K562 (cell line): ENCODE results near the gene ZPR1. TPM values are rescaled to one million over a fixed set of nuclear protein-coding genes. Genes with fewer than 3 reads are reported as not detected.
A peak's percentile ranks its signal among the peaks of the same experiment; 100 is the strongest.

ENCODE experiments used
- ARID4B ChIP-seq: sonication (generic); formaldehyde crosslinking; IDR thresholded peaks from 2 replicates; pipeline ENCODE4 v1.8.0; 2022; ENCODE audit warnings: mild to moderate bottlenecking, missing genetic modification reagents
- ARNT ChIP-seq, 2 experiments: fragments of 450-650 bp; IDR thresholded peaks; 2 replicates each; pipeline ENCODE4 v1.6.1; 2016; ENCODE audit warnings: mild to moderate bottlenecking in 1 of 2
- COPS2 ChIP-seq: fragments of 450-650 bp; conservative IDR thresholded peaks from 2 replicates; pipeline ENCODE4 v1.6.1; 2016; ENCODE audit warnings: mild to moderate bottlenecking, moderate library complexity
- DEAF1 ChIP-seq: fragments of 450-650 bp; formaldehyde crosslinking; IDR thresholded peaks from 2 replicates; pipeline ENCODE4 v1.4.0; 2020; ENCODE audit warnings: mild to moderate bottlenecking, moderate library complexity
- FOSL1 ChIP-seq: fragments of 200-800 bp; sonication (Bioruptor generic); conservative IDR thresholded peaks from 2 replicates; pipeline ENCODE4 v1.6.1; 2016; ENCODE audit warnings: missing genetic modification characterization, missing compliant biosample characterization
- JUN ChIP-seq, 2 experiments: sonication (generic) in 1 of 2; formaldehyde crosslinking in 1 of 2; IDR thresholded peaks; 2 replicates each; pipeline versions ENCODE4 v1.6.1 to v1.8.0; 2012 to 2022; ENCODE audit warnings: borderline replicate concordance in 2 of 2, mild to moderate bottlenecking in 2 of 2, improper control_type of control experiment in 1 of 2, low read depth in 1 of 2, low read length in 1 of 2, missing genetic modification reagents in 1 of 2
- MXD1 ChIP-seq: fragments of 250-450 bp; sonication (Bioruptor Pico); IDR thresholded peaks from 2 replicates; pipeline ENCODE4 v1.8.0; 2021; ENCODE audit warnings: borderline replicate concordance, mild to moderate bottlenecking, moderate library complexity; ENCODE audit not compliant: poor library complexity, severe bottlenecking
- MYC ChIP-seq, 2 experiments: fragments of 250-450 bp in 1 of 2; sonication (Bioruptor Pico) in 1 of 2; IDR thresholded peaks; 2 replicates each; pipeline versions ENCODE4 v1.5.1 to v1.6.1; 2012 to 2021; ENCODE audit warnings: low read depth in 2 of 2, borderline replicate concordance in 1 of 2, improper control_type of control experiment in 1 of 2, low read length in 1 of 2, mild to moderate bottlenecking in 1 of 2, moderate library complexity in 1 of 2
- NFYB ChIP-seq: IDR thresholded peaks from 2 replicates; pipeline ENCODE4 v1.6.1; 2011; ENCODE audit warnings: mild to moderate bottlenecking, moderate library complexity; ENCODE audit not compliant: insufficient read length; ENCODE audit errors: extremely low read depth
- NR4A1 ChIP-seq, 2 experiments: fragments of 250-450 bp in 1 of 2; fragments of 450-650 bp in 1 of 2; sonication (Bioruptor Pico) in 1 of 2; IDR thresholded peaks; 2 replicates each; pipeline versions ENCODE4 v1.4.0 to v1.6.1; 2016 to 2020; ENCODE audit warnings: mild to moderate bottlenecking in 2 of 2, missing compliant biosample characterization in 1 of 2, missing genetic modification characterization in 1 of 2, moderate library complexity in 1 of 2
- POLR2AphosphoS5 ChIP-seq: IDR thresholded peaks from 2 replicates; pipeline ENCODE4 v1.6.1; 2011; ENCODE audit warnings: mild to moderate bottlenecking, low read depth, low read length, moderate library complexity; ENCODE audit not compliant: control insufficient read depth, insufficient read depth
- SMAD1 ChIP-seq: fragments of 150-350 bp; IDR thresholded peaks from 2 replicates; pipeline ENCODE4 v1.6.1; 2014; ENCODE audit warnings: low read length, low read depth; ENCODE audit not compliant: partially characterized antibody
- TSC22D4 ChIP-seq: fragments of 450-650 bp; IDR thresholded peaks from 2 replicates; pipeline ENCODE4 v1.6.1; 2016; ENCODE audit warnings: missing genetic modification characterization, missing biosample characterization, control low read depth
- ZBTB5 ChIP-seq: fragments of 450-650 bp; IDR thresholded peaks from 2 replicates; pipeline ENCODE4 v1.6.1; 2017; ENCODE audit warnings: antibody characterized with exemption
- ZBTB7A ChIP-seq: IDR thresholded peaks from 2 replicates; pipeline ENCODE4 v1.6.1; 2011; ENCODE audit warnings: low read depth, mild to moderate bottlenecking, low read length, moderate library complexity, borderline replicate concordance; ENCODE audit not compliant: control insufficient read depth
- ZBTB8A ChIP-seq: fragments of 450-650 bp; IDR thresholded peaks from 2 replicates; pipeline ENCODE4 v1.6.1; 2018; ENCODE audit warnings: mild to moderate bottlenecking, moderate library complexity; ENCODE audit not compliant: partially characterized antibody
- polyA plus RNA-seq, 8 experiments: library from polyadenylated mRNA; depleted of rRNA in 4 of 8; stranded (reverse) in 5 of 8; unstranded in 3 of 8; fragments of >200 nt; fragmentation: Nextera tagmentation in 2 of 8; fragmentation: Illumina TruSeq in 1 of 8; extraction: Ambion mirVana in 2 of 8; extraction: Trizol in 1 of 8; gene quantifications; 2 replicates each; pipeline versions ENCODE4 v1.2.1 to v1.2.3, GENCODE V29; 2011 to 2014; ENCODE audit warnings: inconsistent platforms in 1 of 8, missing spikeins in 1 of 8
- total RNA-seq, 7 experiments: library from RNA; depleted of rRNA in 6 of 7; stranded (reverse); fragments of >200 nt in 6 of 7; fragmentation: Illumina TruSeq in 2 of 7; extraction: Trizol in 2 of 7; gene quantifications; 2 replicates each; pipeline versions ENCODE4 v1.2.1 to v1.2.3, GENCODE V29; 2011 to 2021; ENCODE audit warnings: low replicate concordance in 1 of 7

The ZPR1 gene
- total and polyA plus RNA-seq, 9 of the 15 experiments (the other 6 are each of a cell fraction or from before 2014, with no cell fraction given), result 13.0 to 120 (median 83.8) TPM

GRCh38 chr11:116776522-116776984 lies 11.3 kb downstream of the ZPR1 start (continued):
- TF ChIP-seq ARID4B (CRISPR knock-in tag) (no peak), FOSL1 (peak; percentile 60; the same call in 1 of the 2 replicates), MYC (IDR thresholded peaks at IDR 0.05; ENCODE audit: low read depth, low read length) (no peak), MYC (CRISPR knock-in tag; IDR thresholded peaks at IDR 0.05; ENCODE audit: borderline replicate concordance, low read depth) (no peak), POLR2AphosphoS5 (peak; percentile 37), COPS2 (no peak), NFYB (no peak), SMAD1 (no peak), TSC22D4 (tag) (no peak), NR4A1 (CRISPR knock-in tag; IDR thresholded peaks at IDR 0.05) (no peak), NR4A1 (tag; IDR thresholded peaks at IDR 0.05) (no peak), ZBTB8A (no peak), JUN (IDR thresholded peaks at IDR 0.05; ENCODE audit: borderline replicate concordance, low read depth, low read length) (no peak), JUN (CRISPR knock-in tag; IDR thresholded peaks at IDR 0.05; ENCODE audit: borderline replicate concordance) (no peak), MXD1 (CRISPR knock-in tag) (no peak), DEAF1 (CRISPR knock-in tag) (no peak), ARNT (IDR thresholded peaks at IDR 0.05) (no peak), ZBTB5 (no peak), ZBTB7A (no peak)
